GM18519 (cell line): Measurements from ENCODE around the gene TNFSF10.
A peak's percentile ranks its signal among the peaks of the same experiment; 100 is the strongest.
"Not testable (repeated sequence)": the region's sequence is repeated elsewhere in the genome, so short reads cannot be mapped to it uniquely, and the experiment has no call there.

Experiments
- ATAC-seq: cut with Tn5 transposase; IDR thresholded peaks from one replicate; pipeline ENCODE4 v1.9.1; 2021; ENCODE audit warnings: mild to moderate bottlenecking, moderate library complexity; ENCODE audit not compliant: unreplicated experiment, low FRiP score

TNFSF10 gene

GRCh38 chr3:172519740-172520139 lies 3.5 kb downstream of the TNFSF10 start:
- ATAC-seq, result no peak

- ATAC-seq, result no peak
Measured at GRCh38 chr3:172518929-172519640, 4.1 kb downstream of the TNFSF10 start.

DNA sequence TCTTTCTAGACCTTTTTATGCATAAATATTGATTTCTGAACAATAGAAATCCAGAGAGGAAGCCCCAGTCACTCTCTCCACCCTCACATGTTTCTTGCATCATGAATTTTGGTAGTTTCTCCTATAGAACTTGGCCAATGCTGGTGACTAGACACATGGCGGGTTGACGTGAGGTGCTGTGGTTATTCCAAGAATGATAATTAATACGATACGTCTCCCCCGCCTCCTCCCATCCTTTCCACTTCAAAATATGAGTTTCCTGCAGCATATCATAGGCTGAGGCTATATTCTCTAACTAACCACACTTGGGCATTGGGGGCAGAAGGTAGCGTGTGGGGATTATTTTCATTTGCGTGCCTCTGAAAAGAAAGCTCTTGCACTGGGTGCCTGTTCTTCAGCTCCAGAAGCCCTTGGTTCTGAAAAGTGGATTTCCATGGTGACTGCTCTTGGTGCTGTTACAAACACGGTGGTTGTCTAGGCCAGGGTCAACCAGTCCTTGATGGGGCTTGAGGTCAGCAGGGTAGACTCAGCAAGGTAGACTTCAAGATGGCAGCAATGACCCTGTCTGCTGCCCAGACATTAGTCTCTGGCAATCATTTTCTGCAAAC lies 5.3 kb downstream of the TNFSF10 start:
- no peak for ATAC-seq

GRCh38 chr3:172516318-172517214 lies 6.7 kb downstream of the TNFSF10 start:
- ATAC-seq, result no peak

DNA sequence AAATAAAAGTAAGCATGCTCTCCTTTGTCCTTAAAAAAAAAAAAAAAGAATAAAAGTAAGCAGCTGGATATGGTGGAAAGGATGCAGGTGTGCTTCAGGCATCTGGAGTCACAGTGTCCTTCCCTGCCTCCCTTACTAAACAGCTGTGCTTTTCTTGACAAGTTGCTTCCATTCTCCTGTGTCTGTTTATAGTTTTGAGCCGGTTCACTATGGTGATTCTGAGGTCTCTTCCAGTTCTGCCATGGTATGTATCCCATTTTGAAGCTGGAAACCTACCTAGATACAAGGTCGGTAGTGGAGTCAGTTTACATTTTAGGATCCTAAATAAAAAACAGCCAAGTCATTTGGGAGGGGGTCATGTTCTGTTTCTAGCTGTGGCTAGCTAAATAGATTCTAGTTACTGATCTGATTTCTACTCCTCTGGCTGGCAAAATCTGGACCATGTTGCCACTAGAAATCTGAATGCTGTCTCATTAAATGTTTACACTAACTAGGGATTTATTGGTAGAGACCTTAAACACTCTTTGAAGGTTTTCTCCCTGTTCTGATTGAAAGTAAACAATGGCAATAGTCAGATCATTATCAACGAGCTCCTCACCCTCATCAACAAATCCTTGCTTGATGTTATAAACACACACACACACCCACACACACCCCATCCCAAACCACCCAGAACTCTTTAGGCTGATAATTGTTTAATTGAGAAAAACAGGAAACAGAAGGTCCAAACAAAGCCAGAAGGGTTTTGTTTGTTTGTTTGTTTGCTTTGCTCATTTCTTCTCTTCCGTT lies 7.9 kb downstream of the TNFSF10 start:
- ATAC-seq, result no peak

DNA sequence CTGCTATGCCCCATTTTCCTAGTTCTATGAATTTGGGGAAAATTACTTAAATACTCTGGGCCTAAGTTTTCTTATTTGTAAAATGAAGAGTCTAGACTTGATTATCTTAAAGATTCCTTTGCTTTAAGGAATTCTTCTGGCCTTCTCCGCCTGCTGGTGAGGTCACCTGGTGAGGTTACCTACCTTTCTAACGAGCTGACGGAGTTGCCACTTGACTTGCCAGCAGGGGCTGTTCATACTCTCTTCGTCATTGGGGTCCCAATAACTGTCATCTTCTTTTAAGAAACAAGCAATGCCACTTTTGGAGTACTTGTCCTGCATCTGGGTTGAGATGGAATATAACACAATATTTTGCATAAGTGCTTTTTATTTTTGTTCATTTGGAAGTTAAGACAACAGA lies 8.6 kb downstream of the TNFSF10 start:
- no peak for ATAC-seq

GRCh38 chr3:172513488-172513887 lies 9.7 kb downstream of the TNFSF10 start:
- no peak for ATAC-seq

DNA sequence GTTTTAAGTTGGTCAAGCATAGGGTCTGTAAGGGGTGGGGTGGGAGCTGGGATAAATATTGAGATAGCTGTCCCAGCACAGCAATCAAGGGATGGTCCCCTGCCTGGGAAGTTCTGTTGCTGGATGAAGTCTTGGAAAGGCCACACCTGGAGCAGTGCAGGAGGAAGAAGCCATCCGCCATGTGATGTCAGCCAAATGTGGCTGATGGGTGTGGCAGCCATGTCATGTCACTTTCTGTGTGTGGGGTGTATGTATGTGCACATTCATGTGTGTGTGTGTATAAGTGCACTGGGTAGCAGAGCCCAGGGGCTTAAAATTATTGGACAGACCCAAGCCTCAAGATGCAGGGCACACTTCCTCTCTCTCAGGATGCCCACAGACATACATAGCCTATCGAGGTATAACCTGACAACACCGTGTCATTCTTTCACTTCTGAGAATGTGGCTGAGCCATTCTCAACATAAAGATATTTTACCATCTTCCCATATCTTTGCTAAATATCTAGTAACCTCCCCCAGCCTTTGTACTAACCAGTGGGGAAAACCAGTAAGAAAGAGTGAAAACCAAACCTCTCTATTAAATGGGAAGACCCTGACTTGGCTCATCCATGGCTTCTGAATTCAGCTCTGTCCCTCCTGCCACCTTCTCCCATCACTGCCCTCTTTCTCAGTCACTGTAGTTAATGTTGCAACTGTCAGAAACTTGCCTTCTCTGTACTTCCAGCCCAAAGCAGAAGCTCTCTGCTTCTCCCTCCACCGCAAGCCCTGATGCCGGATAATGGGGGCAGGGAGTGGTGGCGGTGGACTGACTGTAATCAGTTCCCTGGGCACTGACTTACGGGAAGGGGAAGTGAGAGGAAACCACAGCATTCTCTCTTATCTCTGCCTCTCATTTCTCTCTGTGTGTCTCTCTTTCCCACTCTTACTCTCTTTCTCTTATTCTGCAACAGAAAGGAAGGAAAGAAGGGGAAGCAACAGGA lies 11.2 kb downstream of the TNFSF10 start:
- ATAC-seq, result peak; percentile 40

DNA sequence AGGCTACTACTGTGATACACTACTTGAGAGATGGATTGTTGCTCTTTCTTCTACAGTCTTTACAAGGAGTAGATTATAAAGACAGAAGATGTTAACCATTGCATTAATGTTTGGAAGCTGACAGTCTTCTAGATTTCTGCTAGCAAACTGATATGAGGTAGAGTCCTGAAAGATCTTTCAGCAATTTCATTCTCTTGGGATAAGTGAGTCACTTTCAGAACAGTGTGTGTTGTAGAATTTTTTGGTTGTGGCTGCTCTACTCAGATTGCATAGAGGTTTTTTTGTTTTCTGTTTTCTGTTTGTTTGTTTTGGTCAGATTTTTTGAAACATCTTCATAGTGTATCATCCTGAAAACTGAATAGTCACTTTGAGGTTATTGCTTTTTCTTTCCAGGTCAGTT lies 17.1 kb downstream of the TNFSF10 start:
- ATAC-seq, result no peak

GRCh38 chr3:172501540-172501939 lies 21.7 kb downstream of the TNFSF10 start:
- no peak for ATAC-seq

- not testable (repeated sequence) for ATAC-seq
Measured at GRCh38 chr3:172490198-172490669, 33.0 kb downstream of the TNFSF10 start.

DNA sequence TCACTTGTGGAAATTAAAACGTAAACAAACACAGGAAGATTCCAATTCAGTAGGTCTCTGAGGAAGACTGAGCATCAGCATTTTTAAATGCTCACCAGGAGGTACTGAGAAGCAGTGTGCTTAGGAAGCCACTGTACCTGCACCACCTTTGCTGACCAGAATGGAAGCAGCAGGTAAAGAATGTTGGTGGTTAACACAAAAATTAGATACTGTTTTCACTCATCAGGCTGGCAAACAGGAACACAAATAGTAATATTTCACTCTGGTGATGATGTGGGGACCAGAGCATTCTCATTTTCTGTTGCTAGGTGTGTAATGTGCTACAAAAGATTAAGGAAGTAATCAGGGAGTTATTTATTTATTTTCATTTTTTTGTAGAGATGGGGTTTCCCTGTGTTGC lies 45.1 kb downstream of the TNFSF10 start:
- no peak for ATAC-seq

DNA sequence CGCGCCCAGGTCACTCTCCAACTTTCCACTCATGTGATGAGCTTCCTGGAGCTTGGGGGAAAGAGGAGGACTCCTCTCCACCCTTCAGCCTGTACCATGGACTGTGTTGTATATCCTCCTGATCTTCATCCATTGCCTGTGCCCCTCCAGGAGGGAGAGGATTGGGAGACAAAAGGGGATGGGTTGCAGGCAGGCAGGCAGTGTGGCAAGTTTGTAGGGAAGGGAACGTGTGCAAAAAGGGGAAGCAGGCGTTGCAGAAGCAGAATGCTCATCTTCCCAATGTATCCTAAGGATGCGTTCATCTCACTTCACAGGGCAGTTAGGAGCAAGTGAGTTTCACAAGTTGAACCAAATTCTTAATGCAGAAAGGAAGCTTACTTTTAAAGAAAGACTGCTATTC lies 46.9 kb downstream of the TNFSF10 start:
- ATAC-seq, result no peak

GRCh38 chr3:172475703-172476102 lies 47.5 kb downstream of the TNFSF10 start:
- ATAC-seq, result no peak

GRCh38 chr3:172471903-172472302 lies 51.3 kb downstream of the TNFSF10 start:
- no peak for ATAC-seq

- ATAC-seq, result no peak
Measured at GRCh38 chr3:172470588-172470987, 52.6 kb downstream of the TNFSF10 start.

- ATAC-seq, result no peak
Measured at GRCh38 chr3:172467170-172467824, 55.9 kb downstream of the TNFSF10 start.

- ATAC-seq, result no peak
Measured at GRCh38 chr3:172466553-172467130, 56.6 kb downstream of the TNFSF10 start.
